ENCODE results near the gene SOWAHA.

The SOWAHA gene

DNA sequence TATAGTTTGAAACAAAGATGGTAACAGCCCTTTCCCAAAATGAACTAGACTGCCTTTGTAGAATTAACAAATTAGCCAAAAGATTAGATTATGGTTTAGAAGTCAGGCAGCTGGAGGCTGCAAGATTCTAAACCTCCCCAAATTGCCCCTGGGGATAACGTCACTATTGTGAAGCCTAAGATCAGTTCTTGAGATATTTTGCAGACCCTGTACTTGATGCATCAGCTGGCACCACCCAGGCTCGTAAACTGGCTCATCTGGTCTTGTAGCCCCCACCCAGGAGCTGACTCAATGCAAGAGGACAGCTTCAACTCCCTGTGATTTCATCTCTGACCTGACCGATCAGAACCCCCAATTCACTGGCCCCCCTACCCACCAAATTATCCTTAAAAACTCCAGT is 4.2 kb upstream of the SOWAHA start:
- no peak for DNase-seq

DNA sequence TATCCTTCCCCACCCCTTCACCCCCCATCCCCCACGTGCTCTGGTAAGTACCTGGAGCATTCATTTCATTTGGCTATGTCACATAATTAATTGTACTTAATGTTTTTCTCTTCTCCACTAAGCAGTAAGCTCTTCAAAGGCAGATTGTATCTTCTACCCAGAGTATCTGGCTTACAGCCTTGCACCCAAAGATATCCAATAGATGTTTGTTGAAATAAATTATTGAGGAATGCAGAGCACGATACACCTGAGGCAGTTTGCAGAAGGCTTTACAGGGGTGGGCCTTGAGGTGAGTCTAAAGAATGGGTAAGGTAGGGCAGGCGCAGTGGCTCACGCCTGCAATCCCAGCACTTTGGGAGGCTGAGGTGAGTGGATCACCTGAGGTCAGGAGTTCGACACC is 2.5 kb upstream of the SOWAHA start:
- DNase-seq: no peak

GRCh38 chr5:132812123-132812765 is 858 bp upstream of the SOWAHA start:
- DNase-seq: no peak

DNA sequence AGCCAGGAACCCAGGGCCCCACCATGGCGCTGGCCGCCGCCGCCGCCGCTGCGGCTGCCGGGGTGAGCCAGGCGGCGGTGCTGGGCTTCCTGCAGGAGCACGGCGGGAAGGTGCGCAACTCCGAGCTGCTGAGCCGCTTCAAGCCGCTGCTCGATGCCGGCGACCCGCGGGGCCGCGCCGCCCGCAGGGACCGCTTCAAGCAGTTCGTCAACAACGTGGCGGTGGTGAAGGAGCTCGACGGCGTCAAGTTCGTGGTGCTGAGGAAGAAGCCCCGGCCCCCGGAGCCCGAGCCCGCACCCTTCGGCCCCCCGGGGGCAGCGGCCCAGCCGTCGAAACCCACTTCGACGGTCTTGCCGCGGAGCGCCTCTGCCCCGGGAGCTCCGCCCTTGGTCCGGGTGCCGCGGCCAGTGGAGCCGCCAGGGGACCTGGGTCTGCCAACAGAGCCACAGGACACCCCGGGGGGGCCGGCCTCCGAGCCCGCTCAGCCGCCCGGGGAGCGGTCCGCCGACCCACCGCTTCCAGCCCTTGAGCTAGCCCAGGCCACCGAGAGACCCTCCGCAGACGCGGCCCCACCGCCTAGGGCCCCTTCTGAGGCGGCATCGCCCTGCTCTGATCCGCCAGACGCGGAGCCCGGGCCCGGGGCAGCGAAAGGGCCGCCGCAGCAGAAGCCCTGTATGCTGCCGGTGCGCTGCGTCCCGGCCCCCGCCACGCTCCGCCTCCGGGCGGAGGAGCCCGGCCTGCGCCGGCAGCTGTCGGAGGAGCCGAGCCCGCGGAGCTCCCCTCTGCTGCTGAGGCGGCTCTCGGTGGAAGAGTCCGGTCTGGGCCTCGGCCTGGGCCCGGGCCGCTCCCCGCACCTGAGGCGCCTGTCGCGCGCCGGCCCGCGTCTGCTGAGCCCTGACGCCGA is 749 bp downstream of the SOWAHA start:
- DNase-seq: no peak

DNA sequence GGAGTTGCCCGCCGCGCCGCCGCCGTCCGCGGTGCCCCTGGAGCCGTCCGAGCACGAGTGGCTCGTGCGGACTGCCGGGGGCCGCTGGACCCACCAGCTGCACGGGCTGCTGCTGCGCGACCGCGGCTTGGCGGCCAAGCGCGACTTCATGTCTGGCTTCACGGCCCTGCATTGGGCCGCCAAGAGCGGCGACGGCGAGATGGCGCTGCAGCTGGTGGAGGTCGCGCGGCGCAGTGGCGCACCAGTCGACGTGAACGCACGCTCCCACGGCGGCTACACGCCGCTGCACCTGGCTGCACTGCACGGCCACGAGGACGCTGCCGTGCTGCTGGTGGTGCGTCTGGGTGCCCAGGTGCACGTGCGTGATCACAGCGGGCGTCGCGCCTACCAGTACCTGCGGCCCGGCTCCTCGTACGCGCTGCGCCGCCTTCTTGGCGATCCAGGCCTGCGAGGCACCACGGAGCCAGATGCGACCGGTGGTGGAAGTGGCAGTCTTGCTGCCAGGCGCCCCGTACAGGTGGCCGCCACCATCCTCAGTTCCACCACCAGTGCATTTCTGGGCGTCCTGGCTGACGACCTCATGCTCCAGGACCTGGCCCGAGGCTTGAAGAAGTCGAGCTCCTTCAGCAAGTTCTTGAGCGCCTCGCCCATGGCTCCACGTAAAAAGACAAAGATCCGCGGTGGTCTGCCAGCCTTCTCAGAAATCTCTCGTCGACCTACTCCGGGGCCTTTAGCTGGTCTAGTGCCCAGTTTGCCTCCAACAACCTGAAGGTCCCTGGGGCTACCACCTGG is 1.6 kb downstream of the SOWAHA start:
- DNase-seq: no peak

DNA sequence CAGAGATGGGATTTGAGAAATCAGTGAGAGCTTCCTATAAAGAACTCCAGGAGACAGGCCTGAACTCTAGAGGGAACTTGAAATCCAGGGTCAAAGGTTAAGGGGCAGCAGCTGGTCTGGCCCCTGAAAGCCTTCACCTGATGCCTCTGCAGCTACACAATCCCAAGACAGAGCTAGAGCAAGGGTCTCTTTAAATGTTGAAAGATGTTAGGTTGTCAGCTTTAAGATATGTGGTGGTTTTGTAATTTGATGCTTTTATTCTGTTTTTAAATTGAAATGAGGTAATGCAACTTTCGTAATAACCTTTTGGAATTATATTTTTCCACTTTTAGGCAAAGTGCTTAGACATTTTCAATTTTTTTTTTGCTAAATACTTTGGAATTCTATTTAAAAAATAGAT is 2.4 kb downstream of the SOWAHA start:
- no peak for DNase-seq

DNA sequence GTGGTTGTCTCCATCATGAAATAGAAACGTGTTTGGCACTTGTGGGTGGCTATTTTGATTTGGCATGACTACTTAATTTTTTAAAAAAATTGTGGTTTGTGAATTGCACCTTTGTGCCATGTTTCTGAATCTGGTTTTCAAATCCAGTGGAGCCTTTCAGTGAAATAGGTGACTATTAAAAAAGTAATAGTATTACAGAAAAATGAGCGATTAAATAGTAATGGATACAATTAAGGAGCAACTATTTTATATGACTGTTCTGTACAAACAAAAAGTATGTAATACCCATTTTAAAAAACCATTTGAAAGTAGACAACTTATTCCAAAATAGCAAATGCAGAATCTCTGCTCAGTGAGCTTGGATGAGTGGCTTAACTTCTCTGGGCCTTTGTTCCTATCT is 3.0 kb downstream of the SOWAHA start:
- no peak for DNase-seq

DNA sequence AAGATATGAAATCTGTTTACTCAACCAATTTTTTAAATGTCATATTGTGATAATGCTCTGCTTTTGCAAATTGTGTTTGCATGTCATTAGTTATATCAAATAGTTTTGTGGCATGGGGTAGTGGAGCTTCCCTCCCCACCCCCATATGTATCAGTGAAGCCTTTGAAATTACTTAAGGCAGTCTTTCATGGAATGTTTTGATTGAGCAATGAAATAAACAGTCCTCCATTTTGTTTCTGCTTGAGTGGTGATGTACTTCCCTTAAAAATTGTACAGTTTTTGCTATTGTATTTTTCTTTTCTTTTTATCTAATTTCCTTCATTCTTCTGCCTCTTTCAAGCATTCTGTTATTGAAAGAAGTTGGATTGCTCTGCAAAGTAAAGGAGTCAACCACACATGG is 3.5 kb downstream of the SOWAHA start:
- DNase-seq: no peak

DNA sequence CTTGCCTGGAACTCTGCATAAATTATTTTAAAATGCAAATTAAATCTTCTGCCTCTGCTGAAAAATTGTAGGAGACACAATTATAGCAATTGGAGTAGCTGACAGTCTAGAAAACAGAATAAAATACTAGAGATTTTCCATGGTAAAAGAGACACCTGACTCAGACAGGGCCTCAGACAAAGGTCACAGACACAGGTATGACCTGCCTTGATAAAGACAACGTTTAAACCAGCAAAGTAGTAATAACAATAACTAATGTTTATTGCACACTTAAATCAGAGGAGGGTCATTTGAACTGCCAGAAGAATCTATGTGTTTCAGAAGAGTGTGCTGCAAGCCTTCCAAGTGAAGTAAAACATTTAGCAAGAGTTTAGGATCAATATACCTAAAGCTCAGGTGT is 3.9 kb downstream of the SOWAHA start:
- DNase-seq: no peak

- DNase-seq: no peak
These were observed 6.4 kb downstream of the SOWAHA start for GRCh38 chr5:132819468-132819867.

GRCh38 chr5:132820162-132820754 is 7.2 kb downstream of the SOWAHA start:
- DNase-seq: peak; percentile 86 to 88

DNA sequence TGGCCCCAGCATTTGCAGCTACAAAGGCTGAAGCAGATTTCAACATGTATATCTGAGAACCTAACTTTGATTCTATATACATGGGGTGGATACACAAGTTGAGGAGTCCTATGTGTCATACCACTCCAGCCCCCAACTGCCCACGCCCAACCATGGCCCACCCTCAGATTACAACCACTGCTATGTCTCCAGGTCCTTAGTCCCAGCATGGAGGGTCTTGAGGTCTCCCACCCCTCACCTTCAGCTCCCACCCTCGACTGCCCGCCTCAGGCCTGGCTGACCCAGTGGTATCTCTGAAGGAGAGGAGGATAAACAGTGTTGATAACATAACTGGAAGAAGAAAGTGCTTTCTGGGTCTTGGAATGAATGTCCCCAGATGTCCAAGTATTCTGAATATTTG is 8.2 kb downstream of the SOWAHA start:
- DNase-seq: no peak

DNA sequence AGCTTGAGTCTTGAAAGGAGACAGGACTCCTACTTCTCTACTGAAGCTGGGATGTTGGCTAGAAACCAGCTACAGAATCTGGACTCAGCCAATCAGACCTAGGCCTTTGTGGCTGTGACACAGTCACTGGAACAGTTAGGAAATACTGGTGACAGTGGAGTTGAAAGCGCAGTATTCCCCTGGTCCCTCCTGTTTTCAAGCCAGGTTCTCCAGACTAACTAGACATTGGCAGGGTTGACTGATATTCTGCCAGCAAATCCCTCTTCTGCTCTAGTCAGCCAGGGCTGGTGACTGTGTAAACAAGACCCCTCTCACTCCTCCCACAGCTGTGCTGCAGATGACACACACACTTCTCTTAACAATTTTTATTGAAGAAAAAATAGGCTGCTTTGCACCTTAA is 8.7 kb downstream of the SOWAHA start:
- DNase-seq: no peak

- DNase-seq: no peak
These were observed 9.8 kb downstream of the SOWAHA start for GRCh38 chr5:132822650-132823480.

GRCh38 chr5:132823481-132824050 is 10.5 kb downstream of the SOWAHA start:
- no peak for DNase-seq

GRCh38 chr5:132824426-132824825 is 11.3 kb downstream of the SOWAHA start:
- DNase-seq: no peak

- no peak for DNase-seq
These were observed 12.1 kb downstream of the SOWAHA start for GRCh38 chr5:132825033-132825833.

GRCh38 chr5:132825834-132826391 is 12.8 kb downstream of the SOWAHA start:
- no peak for DNase-seq

GRCh38 chr5:132826424-132827082 is 13.5 kb downstream of the SOWAHA start:
- DNase-seq: no peak
